Bronchial epithelial cell (primary cell): ENCODE results near the gene RHOA. TPM values are rescaled to one million over a fixed set of nuclear protein-coding genes. Genes with fewer than 3 reads are reported as not detected.

Source experiments
- DNase-seq: peaks from one replicate; pipeline ENCODE4 v3.0.0-alpha.2; 2010; ENCODE audit warnings: low read depth
- FAIRE-seq: peaks from 2 replicates; lab custom pipeline; 2011; peaks lifted over from hg19 to GRCh38; lab: Jason Lieb, UNC
- H3K27me3 ChIP-seq: 2 replicates; pipeline ENCODE4 v1.5.1; 2011; ENCODE audit warnings: low read length; ENCODE audit not compliant: control insufficient read depth, insufficient read depth
- H3K36me3 ChIP-seq: 2 replicates; pipeline ENCODE4 v1.5.1; 2011; ENCODE audit warnings: low read length; ENCODE audit not compliant: control insufficient read depth, insufficient read depth
- H3K4me3 ChIP-seq: 2 replicates; pipeline ENCODE4 v1.5.1; 2011; ENCODE audit warnings: mild to moderate bottlenecking, low read depth, low read length, control low read depth
- total RNA-seq: library from RNA; depleted of rRNA; stranded (reverse); fragments of >200 nt; gene quantifications from 2 replicates; pipeline ENCODE4 v1.2.1, GENCODE V29; 2014
- TF ChIP-seq, protein P1 (sequence below): IDR thresholded peaks from 2 replicates; pipeline ENCODE4 v1.5.1; 2011; ENCODE audit warnings: mild to moderate bottlenecking, moderate library complexity, low read length, control low read depth, inconsistent platforms; ENCODE audit not compliant: insufficient read depth, severe bottlenecking

Gene RHOA
- total RNA-seq, 1 donor from 2014 or later: 621 TPM

DNA sequence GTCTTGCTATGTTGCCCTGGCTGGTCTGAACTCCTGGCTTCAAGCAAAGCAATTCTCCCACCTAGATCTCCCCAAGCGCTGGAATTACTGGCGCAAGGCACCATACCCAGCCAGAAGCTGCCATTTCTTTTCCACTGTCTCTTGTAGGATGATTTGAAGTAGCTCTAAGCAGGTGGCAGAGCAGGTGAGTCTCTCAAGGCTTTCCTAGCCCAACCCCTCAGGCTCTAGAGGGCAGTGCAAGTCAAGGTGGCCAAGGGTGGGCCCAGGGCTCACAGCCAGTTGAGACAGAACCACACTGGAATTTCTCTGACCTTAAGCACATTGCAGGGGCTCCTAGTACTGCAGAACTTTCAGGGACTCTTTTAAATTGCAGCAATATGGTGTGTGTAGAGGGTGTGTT lies 42.7 kb upstream of the RHOA start:
- FAIRE-seq: no peak
- Histone ChIP-seq H3K4me3 (no peak overlapping the region), H3K27me3 (no peaks in the 10 kb centered on the region), H3K36me3 (no peaks in the 10 kb centered on the region)
- DNase-seq: peak; percentile 37
- TF ChIP-seq, protein P1, sequence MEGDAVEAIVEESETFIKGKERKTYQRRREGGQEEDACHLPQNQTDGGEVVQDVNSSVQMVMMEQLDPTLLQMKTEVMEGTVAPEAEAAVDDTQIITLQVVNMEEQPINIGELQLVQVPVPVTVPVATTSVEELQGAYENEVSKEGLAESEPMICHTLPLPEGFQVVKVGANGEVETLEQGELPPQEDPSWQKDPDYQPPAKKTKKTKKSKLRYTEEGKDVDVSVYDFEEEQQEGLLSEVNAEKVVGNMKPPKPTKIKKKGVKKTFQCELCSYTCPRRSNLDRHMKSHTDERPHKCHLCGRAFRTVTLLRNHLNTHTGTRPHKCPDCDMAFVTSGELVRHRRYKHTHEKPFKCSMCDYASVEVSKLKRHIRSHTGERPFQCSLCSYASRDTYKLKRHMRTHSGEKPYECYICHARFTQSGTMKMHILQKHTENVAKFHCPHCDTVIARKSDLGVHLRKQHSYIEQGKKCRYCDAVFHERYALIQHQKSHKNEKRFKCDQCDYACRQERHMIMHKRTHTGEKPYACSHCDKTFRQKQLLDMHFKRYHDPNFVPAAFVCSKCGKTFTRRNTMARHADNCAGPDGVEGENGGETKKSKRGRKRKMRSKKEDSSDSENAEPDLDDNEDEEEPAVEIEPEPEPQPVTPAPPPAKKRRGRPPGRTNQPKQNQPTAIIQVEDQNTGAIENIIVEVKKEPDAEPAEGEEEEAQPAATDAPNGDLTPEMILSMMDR: peak; percentile 33

DNA sequence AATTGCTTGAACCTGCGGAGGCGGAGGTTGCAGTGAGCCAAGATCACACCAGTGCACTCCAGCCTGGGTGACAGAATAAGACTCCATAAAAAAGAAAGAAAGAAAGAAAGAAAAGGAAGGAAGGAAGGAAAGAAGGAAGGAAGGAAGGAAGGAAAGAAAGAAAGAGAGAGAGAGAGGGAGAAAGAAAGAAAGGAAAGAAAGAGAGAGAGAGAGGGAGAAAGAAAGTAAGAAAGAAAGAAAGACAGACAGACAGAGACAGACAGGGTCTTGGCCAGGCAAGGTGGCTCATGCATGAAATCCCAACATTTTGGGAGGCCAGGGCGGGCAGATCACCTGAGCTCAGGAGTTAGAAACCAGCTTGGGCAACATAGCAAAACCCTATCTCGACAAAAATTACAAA lies 41.8 kb upstream of the RHOA start:
- no peak for FAIRE-seq
- Histone ChIP-seq H3K36me3 (no peaks in the 10 kb centered on the region), H3K27me3 (no peaks in the 10 kb centered on the region), H3K4me3 (no peak overlapping the region)
- no peak for DNase-seq
- TF ChIP-seq, protein P1: no peak

DNA sequence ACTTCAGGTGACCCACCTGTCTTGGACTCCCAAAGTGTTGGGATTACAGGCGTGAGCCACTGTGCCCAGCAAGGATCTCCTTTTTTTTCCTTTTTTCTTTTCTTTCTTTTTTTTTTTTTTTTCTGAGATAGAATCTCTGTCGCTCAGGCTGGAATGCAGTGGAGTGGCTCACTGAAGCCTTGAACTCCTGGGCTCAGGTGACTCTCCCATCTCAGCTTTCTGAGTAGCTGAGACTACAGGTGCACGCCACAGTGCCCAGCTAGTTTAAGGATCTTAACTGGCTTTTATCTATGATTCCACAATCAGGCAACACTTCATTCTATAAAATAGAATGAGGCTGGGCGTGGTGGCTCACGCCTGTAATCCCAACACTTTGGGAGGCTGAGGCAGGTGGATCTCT lies 33.6 kb upstream of the RHOA start:
- Histone ChIP-seq H3K36me3 (no peaks in the 10 kb centered on the region), H3K4me3 (no peak overlapping the region), H3K27me3 (no peaks in the 10 kb centered on the region)
- DNase-seq (no peak), FAIRE-seq (no peak)
- TF ChIP-seq, protein P1: no peak

DNA sequence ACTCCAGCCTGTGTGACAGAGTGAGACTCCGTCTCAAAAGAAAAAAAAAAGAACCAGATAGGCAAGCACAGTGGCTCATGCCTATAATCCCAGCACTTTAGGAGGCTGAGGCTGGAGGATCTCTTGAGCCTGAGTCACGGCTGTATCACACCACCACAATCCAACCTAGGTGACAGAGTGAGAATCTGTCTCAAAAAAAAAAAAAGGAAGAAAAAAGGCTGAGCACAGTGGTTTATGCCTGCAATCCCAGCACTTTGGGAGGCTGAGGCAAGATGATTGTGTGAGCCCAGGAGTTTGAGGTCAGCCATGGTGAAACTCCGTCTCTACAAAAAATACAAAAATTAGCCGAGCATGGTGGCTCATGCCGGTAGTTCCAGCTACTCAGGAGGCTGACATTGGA lies 23.0 kb upstream of the RHOA start:
- H3K27me3 ChIP-seq: no peaks in the 10 kb centered on the region
- TF ChIP-seq, protein P1: no peak
- no peak for DNase-seq
- H3K36me3 ChIP-seq: no peaks in the 10 kb centered on the region
- no peak for FAIRE-seq
- H3K4me3 ChIP-seq: no peak overlapping the region

DNA sequence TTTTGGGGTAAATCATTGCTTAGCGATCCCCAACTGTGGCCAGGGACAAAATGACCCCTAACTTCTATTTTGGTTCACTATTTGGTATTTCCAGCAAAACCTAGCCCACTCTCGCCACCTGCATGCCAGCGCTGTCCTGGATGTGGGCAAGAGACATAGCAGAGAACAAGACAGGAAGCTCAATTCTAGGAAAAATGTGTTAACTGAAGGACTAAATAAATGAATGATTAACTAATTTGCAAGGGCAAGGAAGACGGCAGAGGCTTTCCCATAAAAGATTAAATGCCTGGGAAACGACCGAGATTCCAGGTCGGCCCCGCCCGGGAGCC lies 16.9 kb upstream of the RHOA start:
- TF ChIP-seq, protein P1: no peak
- no peak for FAIRE-seq
- H3K36me3 ChIP-seq: peaks cover 3% of the 10 kb centered on the region
- no peaks in the 10 kb centered on the region for H3K27me3 ChIP-seq
- DNase-seq: no peak
- peak overlapping the region; percentile 68 for H3K4me3 ChIP-seq

DNA sequence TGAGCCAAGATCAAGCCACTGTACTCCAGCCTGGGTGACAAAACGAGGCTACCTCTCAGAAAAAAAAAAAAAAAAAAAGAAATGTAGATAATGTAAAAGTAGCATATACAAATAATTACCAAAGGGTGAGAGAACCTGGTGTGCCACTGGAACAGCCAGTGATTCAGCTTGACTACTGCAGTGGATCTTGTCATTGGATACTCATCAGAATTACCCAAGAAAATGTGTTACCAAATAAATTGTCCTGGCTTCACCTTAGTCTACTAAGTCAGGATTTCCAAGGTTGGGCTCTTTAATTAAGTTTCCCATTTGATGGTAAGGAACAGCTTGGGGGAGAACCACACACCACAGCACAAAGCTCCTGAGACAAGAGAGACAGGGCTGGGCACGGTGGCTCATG lies 15.8 kb upstream of the RHOA start:
- Histone ChIP-seq H3K4me3 (no peak overlapping the region), H3K27me3 (no peaks in the 10 kb centered on the region), H3K36me3 (peaks cover 3% of the 10 kb centered on the region)
- TF ChIP-seq, protein P1: no peak
- FAIRE-seq: no peak
- peak; percentile 59 for DNase-seq
